Activated CD4-positive, alpha-beta memory T cell treated with anti-CD3 and anti-CD28 coated beads for 36 hours (primary cell): Measurements from ENCODE around the gene WWTR1. TPM values are rescaled to one million over a fixed set of nuclear protein-coding genes. Genes with fewer than 3 reads are reported as not detected.

Experiments
- CTCF ChIA-PET: fragments of 350-600 bp; sonication (Branson Sonifier 250); formaldehyde crosslinking; loops from one replicate; lab custom pipeline; 2021; ENCODE audit warnings: antibody characterized with exemption, inconsistent platforms; lab: Charles Lee
- POLR2A ChIA-PET: fragments of 350-600 bp; sonication (Branson Sonifier 250); formaldehyde crosslinking; loops from one replicate; lab custom pipeline; 2021; ENCODE audit warnings: antibody characterized with exemption; lab: Charles Lee
- DNase-seq: peaks from one replicate; pipeline ENCODE4 v3.0.0-alpha.2; 2020
- H3K27ac Mint-ChIP-seq: one replicate; pipeline ENCODE4 v1.8.0; 2021; ENCODE audit warnings: mixed read lengths
- H3K27me3 Mint-ChIP-seq: one replicate; pipeline ENCODE4 v1.8.0; 2021; ENCODE audit warnings: mixed read lengths
- H3K36me3 Mint-ChIP-seq: one replicate; pipeline ENCODE4 v1.8.0; 2021; ENCODE audit warnings: mixed read lengths
- H3K4me1 Mint-ChIP-seq: one replicate; pipeline ENCODE4 v1.8.0; 2021; ENCODE audit warnings: low read depth, mixed read lengths
- H3K4me3 Mint-ChIP-seq: one replicate; pipeline ENCODE4 v1.8.0; 2021; ENCODE audit warnings: mild to moderate bottlenecking, mixed read lengths
- H3K9me3 Mint-ChIP-seq: one replicate; pipeline ENCODE4 v1.8.0; 2021; ENCODE audit warnings: mixed read lengths
- intact Hi-C: fragments of 100-400 bp; cut with micrococcal nuclease; formaldehyde crosslinking; loops from one replicate; pipeline ENCODE4 v1.15.1; 2023
- total RNA-seq, 2 experiments: library from RNA; stranded (reverse); gene quantifications; one replicate each; pipeline ENCODE4 v1.2.3, GENCODE V29; 2021

The WWTR1 gene
- total RNA-seq, 2 experiments from 2014 or later: 1.0 to 1.2 TPM

- Mint-ChIP-seq H3K9me3 (no peaks in the 10 kb centered on the region), H3K27me3 (no peaks in the 10 kb centered on the region), H3K36me3 (no peaks in the 10 kb centered on the region), H3K4me3 (no peak overlapping the region), H3K4me1 (peaks cover 15% of the 10 kb centered on the region), H3K27ac (no peak overlapping the region)
- intact Hi-C loops: no loop called here
- CTCF ChIA-PET: interaction anchor here (0.8 kb wide), 1 partner anchor 49 kb away, joined by 4 read pairs; no protein-coding TSS in a partner anchor
- DNase-seq: no peak
- POLR2A ChIA-PET: no interaction called here
Measured at GRCh38 chr3:149618151-149619123, 39.4 kb downstream of the WWTR1 start.

- peaks cover 7% of the 10 kb centered on the region for H3K4me1 Mint-ChIP-seq
- DNase-seq: no peak
- no peak overlapping the region for H3K4me3 Mint-ChIP-seq
- no peaks in the 10 kb centered on the region for H3K27me3 Mint-ChIP-seq
- H3K9me3 Mint-ChIP-seq: no peaks in the 10 kb centered on the region
- ChIA-PET POLR2A (no interaction called here), CTCF (no interaction called here)
- H3K27ac Mint-ChIP-seq: no peak overlapping the region
- no peaks in the 10 kb centered on the region for H3K36me3 Mint-ChIP-seq
- intact Hi-C loops: no loop called here
Measured at GRCh38 chr3:149615731-149616221, 42.0 kb downstream of the WWTR1 start.

GRCh38 chr3:149613988-149614387 lies 43.8 kb downstream of the WWTR1 start:
- no peak for DNase-seq
- Mint-ChIP-seq H3K36me3 (no peaks in the 10 kb centered on the region), H3K27ac (no peak overlapping the region), H3K4me3 (no peak overlapping the region), H3K27me3 (peaks cover 2% of the 10 kb centered on the region), H3K4me1 (peaks cover 4% of the 10 kb centered on the region), H3K9me3 (no peaks in the 10 kb centered on the region)
- ChIA-PET CTCF (interaction anchor here (1.4 kb wide), 1 partner anchor 194 kb away, joined by 3 read pairs; no protein-coding TSS in a partner anchor), POLR2A (no interaction called here)
- intact Hi-C loops: no loop called here

GRCh38 chr3:149612456-149612855 lies 45.4 kb downstream of the WWTR1 start:
- H3K27me3 Mint-ChIP-seq: peaks cover 2% of the 10 kb centered on the region
- ChIA-PET POLR2A (no interaction called here), CTCF (no interaction called here)
- H3K4me3 Mint-ChIP-seq: no peak overlapping the region
- H3K36me3 Mint-ChIP-seq: no peaks in the 10 kb centered on the region
- DNase-seq: no peak
- intact Hi-C loops: no loop called here
- peaks cover 4% of the 10 kb centered on the region for H3K4me1 Mint-ChIP-seq
- H3K9me3 Mint-ChIP-seq: no peaks in the 10 kb centered on the region
- no peak overlapping the region for H3K27ac Mint-ChIP-seq

- H3K27ac Mint-ChIP-seq: no peak overlapping the region
- H3K36me3 Mint-ChIP-seq: no peaks in the 10 kb centered on the region
- CTCF ChIA-PET: interaction anchor here (1.6 to 1.7 kb wide), 2 partner anchors 13 to 106 kb away, joined by 4 read pairs; no protein-coding TSS in a partner anchor
- intact Hi-C loops: no loop called here
- peaks cover 2% of the 10 kb centered on the region for H3K27me3 Mint-ChIP-seq
- POLR2A ChIA-PET: no interaction called here
- peaks cover 4% of the 10 kb centered on the region for H3K4me1 Mint-ChIP-seq
- no peak for DNase-seq
- no peak overlapping the region for H3K4me3 Mint-ChIP-seq
- no peaks in the 10 kb centered on the region for H3K9me3 Mint-ChIP-seq
Measured at GRCh38 chr3:149611149-149611548, 46.7 kb downstream of the WWTR1 start.

- Mint-ChIP-seq H3K4me3 (no peak overlapping the region), H3K27ac (no peak overlapping the region), H3K27me3 (peaks cover 2% of the 10 kb centered on the region), H3K9me3 (no peaks in the 10 kb centered on the region), H3K36me3 (no peaks in the 10 kb centered on the region), H3K4me1 (peaks cover 4% of the 10 kb centered on the region)
- POLR2A ChIA-PET: no interaction called here
- intact Hi-C loops: no loop called here
- CTCF ChIA-PET: interaction anchor here (1.6 to 1.7 kb wide), 2 partner anchors 12 to 107 kb away, joined by 4 read pairs; no protein-coding TSS in a partner anchor
- DNase-seq: no peak
Measured at GRCh38 chr3:149610351-149611105, 47.3 kb downstream of the WWTR1 start.

- CTCF ChIA-PET: interaction anchor here (1.7 kb wide), 1 partner anchor 11 kb away, joined by 4 read pairs; no protein-coding TSS in a partner anchor
- Mint-ChIP-seq H3K27ac (no peak overlapping the region), H3K4me3 (no peak overlapping the region), H3K4me1 (peaks cover 4% of the 10 kb centered on the region), H3K36me3 (no peaks in the 10 kb centered on the region), H3K9me3 (no peaks in the 10 kb centered on the region), H3K27me3 (peaks cover 2% of the 10 kb centered on the region)
- intact Hi-C loops: no loop called here
- no peak for DNase-seq
- POLR2A ChIA-PET: no interaction called here
Measured at GRCh38 chr3:149609595-149609994, 48.2 kb downstream of the WWTR1 start.

- H3K27me3 Mint-ChIP-seq: peaks cover 2% of the 10 kb centered on the region
- no peaks in the 10 kb centered on the region for H3K9me3 Mint-ChIP-seq
- no peak overlapping the region for H3K4me3 Mint-ChIP-seq
- ChIA-PET POLR2A (no interaction called here), CTCF (no interaction called here)
- no peak overlapping the region for H3K27ac Mint-ChIP-seq
- DNase-seq: no peak
- no peaks in the 10 kb centered on the region for H3K36me3 Mint-ChIP-seq
- peaks cover 4% of the 10 kb centered on the region for H3K4me1 Mint-ChIP-seq
- intact Hi-C loops: no loop called here
Measured at GRCh38 chr3:149608987-149609386, 48.8 kb downstream of the WWTR1 start.

GRCh38 chr3:149605902-149606301 lies 51.9 kb downstream of the WWTR1 start:
- Mint-ChIP-seq H3K36me3 (no peaks in the 10 kb centered on the region), H3K4me1 (peaks cover 4% of the 10 kb centered on the region), H3K27me3 (peaks cover 2% of the 10 kb centered on the region), H3K4me3 (no peak overlapping the region), H3K27ac (no peak overlapping the region), H3K9me3 (no peaks in the 10 kb centered on the region)
- DNase-seq: no peak
- intact Hi-C loops: no loop called here
- ChIA-PET CTCF (interaction anchor here (0.7 kb wide), 1 partner anchor 37 kb away, joined by 3 read pairs; no protein-coding TSS in a partner anchor), POLR2A (no interaction called here)

GRCh38 chr3:149604125-149604875 lies 53.5 kb downstream of the WWTR1 start:
- DNase-seq: no peak
- Mint-ChIP-seq H3K9me3 (no peaks in the 10 kb centered on the region), H3K36me3 (no peaks in the 10 kb centered on the region), H3K27me3 (no peaks in the 10 kb centered on the region), H3K4me1 (no peaks in the 10 kb centered on the region), H3K4me3 (no peak overlapping the region), H3K27ac (no peak overlapping the region)
- ChIA-PET CTCF (interaction anchor here (1.3 kb wide), 1 partner anchor 48 kb away, joined by 4 read pairs; no protein-coding TSS in a partner anchor), POLR2A (no interaction called here)
- intact Hi-C loops: no loop called here
